ENCODE results near the gene KRT26. TPM values are rescaled to one million over a fixed set of nuclear protein-coding genes. Genes with fewer than 3 reads are reported as not detected.

The KRT26 gene
- total RNA-seq, 1 donor from 2014 or later = not detected

- Histone ChIP-seq H3K27ac (ENCODE audit: low read depth, low read length) (no peak overlapping the region), H3K27me3 (ENCODE audit: control insufficient read depth in 3 of 3, insufficient read depth in 3 of 3, low read length in 3 of 3) (peaks cover 0 to 8% (median 7%) of the 10 kb centered on the region in 3 donors), H3K9me3 (ENCODE audit: control insufficient read depth in 3 of 3, low read length in 3 of 3) (no peaks in the 10 kb centered on the region), H3K4me3 (ENCODE audit: low read length in 3 of 3) (no peak overlapping the region), H3K4me1 (ENCODE audit: control insufficient read depth in 3 of 3, insufficient read depth in 3 of 3, low read length in 3 of 3) (no peaks in the 10 kb centered on the region), H3K36me3 (ENCODE audit: control insufficient read depth in 3 of 3, insufficient read depth in 3 of 3, low read length in 3 of 3) (no peaks in the 10 kb centered on the region), H3K9ac (ENCODE audit: low read depth in 1 of 3, low read length in 3 of 3) (no peak overlapping the region)
These were observed 54.2 kb downstream of the KRT26 start for GRCh38 chr17:40717776-40718175.

Other genes starting within 250 kb of the KRT26 start
- 1.0 TPM for gene CCR7, start 206.7 kb downstream of the KRT26 start, total RNA-seq
- gene SMARCE1, start 124.4 kb downstream of the KRT26 start, total RNA-seq = 66.3 TPM
- gene KRT222, start 107.0 kb downstream of the KRT26 start, total RNA-seq = 0.52 TPM
- gene KRT24, start 68.4 kb downstream of the KRT26 start, total RNA-seq = not detected
- not detected for gene KRT25, start 16.9 kb downstream of the KRT26 start, total RNA-seq
- gene KRT27, start 10.3 kb upstream of the KRT26 start, total RNA-seq = not detected
- gene KRT28, start 27.8 kb upstream of the KRT26 start, total RNA-seq = not detected
- gene KRT10, start 50.4 kb upstream of the KRT26 start, total RNA-seq = 2.6 TPM
- gene KRT12, start 95.0 kb upstream of the KRT26 start, total RNA-seq = not detected
- not detected for gene KRT20, start 113.0 kb upstream of the KRT26 start, total RNA-seq
- 0.52 TPM for gene KRT23, start 165.4 kb upstream of the KRT26 start, total RNA-seq
- 3.1 TPM for gene KRT39, start 194.7 kb upstream of the KRT26 start, total RNA-seq
- 6.3 TPM for gene KRT40, start 212.1 kb upstream of the KRT26 start, total RNA-seq
- not detected for gene KRTAP3-3, start 222.0 kb upstream of the KRT26 start, total RNA-seq
- gene KRTAP3-2, start 227.7 kb upstream of the KRT26 start, total RNA-seq = not detected
- not detected for gene KRTAP3-1, start 236.9 kb upstream of the KRT26 start, total RNA-seq